GM19025 (cell line): ENCODE data around the gene LRRC4C.

Source experiments
- ATAC-seq: cut with Tn5 transposase; IDR thresholded peaks from one replicate; pipeline ENCODE4 v1.9.1; 2021; ENCODE audit warnings: mild to moderate bottlenecking, low read depth, moderate library complexity; ENCODE audit not compliant: unreplicated experiment

Gene LRRC4C

GRCh38 chr11:40099426-40100161 is 1359.9 kb downstream of the LRRC4C start:
- ATAC-seq: no peak

- ATAC-seq: no peak
These were observed 1364.0 kb downstream of the LRRC4C start for GRCh38 chr11:40095446-40095845.

GRCh38 chr11:40094954-40095353 is 1364.5 kb downstream of the LRRC4C start:
- ATAC-seq: no peak

- ATAC-seq: no peak
These were observed 1379.0 kb downstream of the LRRC4C start for GRCh38 chr11:40080434-40080833.
